ENCODE data around the gene KMT2C. TPM values are rescaled to one million over a fixed set of nuclear protein-coding genes. Genes with fewer than 3 reads are reported as not detected.

The KMT2C gene
- total RNA-seq, 1 experiment from 2014 or later = 45.4 TPM

GRCh38 chr7:152329469-152329868 is 106.3 kb downstream of the KMT2C start:
- Mint-ChIP-seq H3K36me3 (peaks cover 17% of the 10 kb centered on the region), H3K27me3 (ENCODE audit: low read depth) (no peaks in the 10 kb centered on the region), H3K4me1 (no peaks in the 10 kb centered on the region), H3K4me3 (no peak overlapping the region), H3K27ac (no peak overlapping the region), H3K9me3 (no peaks in the 10 kb centered on the region)
- no peak for DNase-seq (ENCODE audit: low spot score)
- ChIA-PET CTCF (interaction anchor here (0.6 kb wide), 1 partner anchor 25 kb away, joined by 4 read pairs; no protein-coding TSS in a partner anchor), POLR2A (no interaction called here)
- TF ChIP-seq NFE2L1 (CRISPR knock-in tag; IDR thresholded peaks at IDR 0.05) = no peak
- no peak for TF ChIP-seq KAT7 (CRISPR knock-in tag; IDR thresholded peaks at IDR 0.05; ENCODE audit: borderline replicate concordance)
- no peak for TF ChIP-seq GABPB1 (CRISPR knock-in tag; IDR thresholded peaks at IDR 0.05)
- TF ChIP-seq MLX (CRISPR knock-in tag; IDR thresholded peaks at IDR 0.05) = no peak
- TF ChIP-seq PRRX2 (CRISPR knock-in tag; IDR thresholded peaks at IDR 0.05) = no peak
- no peak for TF ChIP-seq USF1 (CRISPR knock-in tag; IDR thresholded peaks at IDR 0.05)
- no peak for TF ChIP-seq USF2 (CRISPR knock-in tag; IDR thresholded peaks at IDR 0.05)
- no peak for TF ChIP-seq ATF2 (CRISPR knock-in tag; IDR thresholded peaks at IDR 0.05; ENCODE audit: borderline replicate concordance, low read depth)
- TF ChIP-seq RORB (CRISPR knock-in tag; IDR thresholded peaks at IDR 0.05) = no peak
- no peak for TF ChIP-seq ZNF281 (CRISPR knock-in tag; IDR thresholded peaks at IDR 0.05)
- no peak for TF ChIP-seq TEAD1 (CRISPR knock-in tag; IDR thresholded peaks at IDR 0.05)
- ATAC-seq = no peak

DNA sequence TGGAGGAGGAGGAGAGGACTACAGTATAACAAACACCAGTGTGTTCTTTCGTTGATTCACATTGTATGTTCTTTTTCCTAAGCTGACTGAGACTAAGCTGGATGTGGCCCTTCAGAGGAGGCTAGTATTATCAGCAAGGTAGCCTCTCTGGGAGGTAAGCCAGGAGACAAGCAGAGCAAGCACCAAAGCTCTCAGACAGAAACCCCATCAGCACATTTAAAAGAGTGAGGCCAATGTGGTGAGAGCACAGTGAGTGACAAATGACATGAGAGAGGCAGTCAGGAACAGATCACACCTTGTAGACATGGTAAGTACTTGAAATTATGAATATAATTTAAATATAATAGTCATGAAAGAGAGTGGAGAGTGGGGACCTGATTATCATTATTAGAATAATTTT is 107.6 kb downstream of the KMT2C start:
- Mint-ChIP-seq H3K27me3 (ENCODE audit: low read depth) (no peaks in the 10 kb centered on the region), H3K27ac (no peak overlapping the region), H3K36me3 (peaks cover 20% of the 10 kb centered on the region), H3K4me1 (0 out of 2 replicates have a peak, but pooled peaks cover 3% of the 10 kb centered on the region), H3K4me3 (no peak overlapping the region), H3K9me3 (peaks cover 3% of the 10 kb centered on the region; the same call in 1 of the 2 replicates)
- no peak for DNase-seq (ENCODE audit: low spot score)
- ATAC-seq = no peak
- CTCF ChIA-PET = no interaction called here
- POLR2A ChIA-PET = no interaction called here
- TF ChIP-seq CDX4 (CRISPR knock-in tag; IDR thresholded peaks at IDR 0.05; ENCODE audit: borderline replicate concordance) = no peak
- TF ChIP-seq E2F4 (CRISPR knock-in tag; IDR thresholded peaks at IDR 0.05; ENCODE audit: borderline replicate concordance, low read depth) = no peak
- TF ChIP-seq ATF2 (CRISPR knock-in tag; IDR thresholded peaks at IDR 0.05; ENCODE audit: borderline replicate concordance, low read depth) = no peak
- no peak for TF ChIP-seq E2F5 (CRISPR knock-in tag; IDR thresholded peaks at IDR 0.05)
- TF ChIP-seq ZNF121 (CRISPR knock-in tag; IDR thresholded peaks at IDR 0.05) = no peak
- TF ChIP-seq RELA (CRISPR knock-in tag; IDR thresholded peaks at IDR 0.05; ENCODE audit: borderline replicate concordance) = no peak
- no peak for TF ChIP-seq ZNF263 (CRISPR knock-in tag; IDR thresholded peaks at IDR 0.05; ENCODE audit: low read depth)
- no peak for TF ChIP-seq ZNF532 (CRISPR knock-in tag; IDR thresholded peaks at IDR 0.05; ENCODE audit: borderline replicate concordance)
- no peak for TF ChIP-seq ZNF138 (CRISPR knock-in tag; conservative IDR thresholded peaks at IDR 0.05)
